NCI-H146 (cell line): ENCODE results near the gene CREB3L1.

Source experiments
- DNase-seq: peaks from one replicate; lab custom pipeline; 2025; lab: John Stamatoyannopoulos, UW

Gene CREB3L1

GRCh38 chr11:46327829-46328228, 50.4 kb downstream of the CREB3L1 start:
- no peak for DNase-seq

DNA sequence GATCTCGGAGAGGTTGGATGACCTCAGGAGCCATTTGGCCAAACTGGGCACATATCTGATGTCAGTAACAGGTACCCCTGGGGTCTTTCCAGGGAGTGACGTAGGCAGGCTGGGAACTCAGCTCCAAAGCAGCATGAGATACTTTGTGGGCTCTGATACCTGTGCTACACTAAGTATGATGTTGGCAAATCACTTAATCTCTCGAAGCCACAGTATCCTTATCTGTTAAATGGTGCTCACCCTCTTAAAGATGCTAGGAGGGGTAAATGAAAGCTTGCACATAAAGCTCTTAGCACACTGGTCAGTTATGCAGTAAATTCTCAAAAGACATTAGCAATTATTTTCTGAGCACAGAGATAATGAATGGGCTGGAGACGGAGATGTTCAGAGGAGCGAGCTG, 52.7 kb downstream of the CREB3L1 start:
- no peak for DNase-seq

DNA sequence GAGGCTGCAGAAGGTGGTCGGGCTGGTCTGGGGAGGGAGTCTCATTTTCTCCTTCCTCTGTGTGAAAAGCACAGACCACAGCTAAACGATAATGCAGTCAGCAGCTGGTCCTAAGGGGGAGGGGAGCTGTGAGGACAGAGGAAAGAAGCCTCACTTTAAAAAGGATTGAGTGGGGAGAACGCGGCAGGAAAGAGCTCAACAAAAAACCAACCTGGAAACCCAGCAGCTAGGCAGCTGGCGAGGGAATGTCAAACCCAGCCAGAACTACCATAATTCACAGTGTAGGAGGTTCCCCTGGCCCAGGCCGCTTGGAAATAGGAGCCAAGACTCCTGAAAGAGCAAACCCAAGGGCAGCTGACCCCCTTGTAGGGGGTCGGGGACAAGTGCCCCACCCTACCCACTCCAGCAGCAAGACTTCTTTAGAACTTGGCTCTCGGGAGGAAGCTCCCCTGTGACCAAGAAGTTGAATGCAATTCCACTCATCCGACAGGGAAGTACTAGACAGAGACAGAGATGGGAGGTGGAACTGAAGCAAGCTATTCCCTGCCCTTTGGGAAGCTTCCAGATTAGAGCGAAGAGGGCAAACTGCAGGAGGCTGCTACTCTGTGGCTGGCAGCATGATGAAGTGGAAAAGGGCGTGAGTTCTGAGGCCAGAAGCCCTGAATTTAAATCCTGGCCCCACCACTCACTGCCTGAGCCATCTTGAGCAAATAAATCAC, 53.3 kb downstream of the CREB3L1 start:
- peak; percentile 57 for DNase-seq

DNA sequence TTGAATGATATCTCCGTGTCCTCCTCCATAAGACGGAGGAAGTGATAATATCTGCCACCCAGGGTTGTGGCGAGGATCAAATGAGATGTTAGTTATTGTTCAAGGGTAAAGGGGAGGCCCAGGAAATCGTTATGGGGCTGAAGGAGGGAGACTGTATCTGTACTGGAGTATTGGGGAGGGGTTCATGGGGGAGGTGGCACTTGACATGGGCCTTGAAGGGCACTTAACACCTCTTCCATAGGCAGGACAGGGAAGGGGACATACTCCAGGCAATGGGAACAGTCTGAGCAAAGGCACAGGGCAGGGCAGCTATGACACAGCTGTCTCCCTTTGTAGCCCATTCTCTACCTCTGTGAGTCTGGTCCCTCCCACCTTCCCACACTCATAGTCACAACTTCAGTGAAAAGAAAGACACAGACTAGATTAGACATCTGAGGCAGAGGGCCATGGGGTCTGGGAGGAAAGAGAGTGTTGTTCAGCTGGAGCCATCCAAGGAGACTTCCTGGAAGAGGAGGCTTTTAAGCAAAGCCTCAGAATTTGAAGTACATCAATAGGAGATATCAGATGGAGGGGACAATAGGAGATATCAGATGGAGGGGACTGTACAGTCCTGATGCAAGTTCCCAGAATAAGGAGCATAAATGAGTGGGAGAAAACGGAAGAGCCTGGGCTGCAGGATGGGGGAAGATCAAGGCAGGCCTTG, 54.0 kb downstream of the CREB3L1 start:
- no peak for DNase-seq

GRCh38 chr11:46332093-46332567, 54.7 kb downstream of the CREB3L1 start:
- DNase-seq, result no peak

DNA sequence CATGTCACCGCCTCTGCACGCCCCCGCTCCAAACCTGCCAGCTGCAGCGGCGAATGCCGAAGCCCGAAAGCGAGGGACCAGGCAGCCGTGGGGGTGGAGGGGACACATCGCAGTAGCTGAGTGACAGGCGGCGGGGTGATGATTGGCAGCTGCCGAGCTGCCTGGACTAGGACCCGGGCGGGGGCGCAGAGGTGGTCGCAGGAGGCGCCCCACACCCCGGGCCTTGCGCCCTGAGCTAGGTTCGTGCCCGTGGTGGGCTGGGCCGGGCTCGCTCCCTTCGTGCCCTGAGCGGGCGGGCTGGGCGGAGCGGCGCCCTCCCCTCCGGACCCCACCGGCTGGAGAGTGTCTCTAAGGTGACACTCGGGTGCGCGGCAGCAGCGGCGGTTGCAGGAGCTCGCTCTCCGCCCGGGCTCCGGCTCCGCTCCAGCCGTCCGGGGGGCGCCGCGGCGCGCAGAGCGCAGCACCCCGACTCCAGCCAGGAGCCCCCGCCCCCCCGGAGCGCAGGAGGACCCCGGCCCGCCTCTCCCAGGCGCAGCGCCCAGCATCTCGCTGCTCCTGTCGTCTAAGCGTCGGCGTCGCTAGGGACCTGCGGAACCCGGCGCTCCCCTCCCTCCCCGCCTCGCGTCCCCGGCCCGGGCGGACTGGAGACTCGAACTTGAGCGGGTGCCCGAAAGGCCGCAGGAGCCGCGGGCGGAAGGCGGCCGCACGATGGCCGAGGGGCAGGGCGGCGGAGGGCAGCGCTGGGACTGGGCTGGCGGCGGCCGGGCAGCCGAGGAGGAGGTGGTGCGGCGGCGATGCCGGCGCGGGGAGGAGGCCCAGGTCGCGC, 55.3 kb downstream of the CREB3L1 start:
- DNase-seq, result peak; percentile 52

DNA sequence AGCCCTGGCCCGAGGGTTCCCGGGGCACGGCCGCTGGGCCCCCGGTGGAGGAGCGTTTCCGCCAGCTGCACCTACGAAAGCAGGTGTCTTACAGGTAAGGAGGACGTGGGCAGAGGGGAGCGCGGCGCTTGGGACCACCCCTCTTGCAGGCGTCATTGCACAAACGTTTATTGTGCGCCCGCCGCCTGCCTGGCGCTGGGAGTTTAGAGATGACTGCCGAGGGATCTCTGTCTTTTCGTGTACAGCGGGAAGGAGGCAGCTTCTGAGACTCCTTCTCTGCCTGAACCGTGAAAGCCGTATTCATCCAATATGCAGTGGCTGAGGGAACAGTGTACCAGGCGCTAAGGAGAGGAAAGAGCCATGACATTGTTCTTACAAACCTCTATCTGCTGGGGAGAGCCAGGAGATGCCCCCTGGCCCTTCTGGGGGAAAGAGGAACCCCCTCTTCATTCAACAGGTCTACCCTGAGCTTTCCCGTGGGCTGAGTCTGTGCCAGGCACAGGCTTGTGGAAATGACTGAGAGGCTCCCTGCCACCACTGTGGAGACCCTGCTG, 56.0 kb downstream of the CREB3L1 start:
- DNase-seq, result peak; percentile 72

- DNase-seq, result no peak
Observed at GRCh38 chr11:46334211-46334610, 56.7 kb downstream of the CREB3L1 start.

DNA sequence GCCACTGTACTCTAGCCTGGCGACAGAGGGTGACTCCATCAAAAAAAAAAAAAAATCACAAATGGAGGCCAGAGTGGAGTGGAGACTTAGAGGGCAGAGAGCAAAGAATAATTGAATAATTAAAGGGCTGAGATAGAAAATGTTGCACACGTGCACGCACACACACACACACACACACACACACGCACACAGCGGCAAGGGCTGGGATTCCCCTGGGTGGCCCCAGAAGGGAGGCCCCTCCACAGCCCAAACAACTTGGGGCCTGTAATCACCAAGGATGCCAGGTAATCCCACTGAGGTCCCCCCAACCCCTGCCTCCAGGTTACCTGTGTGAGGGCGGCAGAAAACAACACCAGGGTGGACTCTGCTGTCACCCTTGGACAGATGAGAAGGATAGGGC, 57.8 kb downstream of the CREB3L1 start:
- DNase-seq, result no peak

- DNase-seq, result no peak
Observed at GRCh38 chr11:46335890-46336562, 58.6 kb downstream of the CREB3L1 start.

- DNase-seq, result no peak
Observed at GRCh38 chr11:46336563-46337180, 59.2 kb downstream of the CREB3L1 start.

DNA sequence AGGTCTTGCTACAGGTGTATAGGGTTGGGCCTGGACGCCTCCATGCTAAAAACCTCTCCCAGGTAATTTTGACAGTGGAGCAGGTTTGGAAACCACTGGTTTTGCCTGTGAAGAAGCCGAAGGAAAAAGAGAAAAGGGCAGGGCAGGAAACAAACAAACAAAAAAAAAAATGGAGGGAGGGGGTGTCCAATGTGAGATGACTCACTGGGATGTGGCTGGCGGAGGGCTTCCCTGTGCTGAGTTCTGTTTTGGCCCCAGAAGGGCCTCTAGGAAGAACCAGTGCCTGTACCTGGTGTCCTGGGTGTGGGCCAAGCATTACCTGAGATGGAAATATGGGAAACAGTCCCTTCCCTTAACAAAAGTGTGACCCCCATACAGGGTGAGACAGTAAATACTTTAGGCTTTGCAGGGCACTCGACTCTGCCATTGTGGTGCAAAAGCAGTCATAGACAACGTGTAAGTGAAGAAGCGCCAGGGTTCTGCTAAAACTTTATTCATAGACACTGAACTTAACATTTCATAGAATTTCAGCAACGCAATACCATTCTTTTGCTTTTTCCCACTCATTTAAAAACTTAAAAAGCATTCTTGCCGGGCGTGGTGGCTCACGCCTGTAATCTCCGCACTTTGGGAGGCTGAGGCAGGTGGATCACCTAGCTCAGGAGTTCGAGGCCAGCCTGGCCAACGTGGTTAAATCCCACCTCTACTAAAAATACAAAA, 60.3 kb downstream of the CREB3L1 start:
- no peak for DNase-seq

- DNase-seq, result no peak
Observed at GRCh38 chr11:46338636-46338987, 61.1 kb downstream of the CREB3L1 start.

- DNase-seq, result peak; percentile 98
Observed at GRCh38 chr11:46338988-46339666, 61.7 kb downstream of the CREB3L1 start.

DNA sequence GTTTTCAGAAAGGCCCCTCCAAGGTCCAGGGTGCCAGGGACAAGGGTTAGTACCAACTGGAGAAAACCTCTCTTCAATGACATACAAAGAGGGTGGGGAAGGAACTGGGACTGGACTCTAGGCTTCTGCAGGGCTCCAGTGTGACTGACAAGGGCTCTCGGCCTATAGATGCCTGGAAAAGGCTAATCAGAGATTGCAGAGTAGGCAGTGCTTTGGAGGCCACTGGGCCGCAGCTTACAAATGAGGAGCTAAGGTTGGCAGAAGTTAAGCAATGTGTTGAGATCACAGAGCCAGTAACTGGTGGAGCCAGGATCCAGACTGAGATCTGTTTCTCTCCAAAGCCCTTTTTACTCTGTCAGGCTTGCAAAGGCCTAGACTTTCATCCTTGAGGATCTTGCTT, 62.4 kb downstream of the CREB3L1 start:
- DNase-seq, result peak; percentile 12

GRCh38 chr11:46341454-46341853, 64.0 kb downstream of the CREB3L1 start:
- DNase-seq, result no peak

DNA sequence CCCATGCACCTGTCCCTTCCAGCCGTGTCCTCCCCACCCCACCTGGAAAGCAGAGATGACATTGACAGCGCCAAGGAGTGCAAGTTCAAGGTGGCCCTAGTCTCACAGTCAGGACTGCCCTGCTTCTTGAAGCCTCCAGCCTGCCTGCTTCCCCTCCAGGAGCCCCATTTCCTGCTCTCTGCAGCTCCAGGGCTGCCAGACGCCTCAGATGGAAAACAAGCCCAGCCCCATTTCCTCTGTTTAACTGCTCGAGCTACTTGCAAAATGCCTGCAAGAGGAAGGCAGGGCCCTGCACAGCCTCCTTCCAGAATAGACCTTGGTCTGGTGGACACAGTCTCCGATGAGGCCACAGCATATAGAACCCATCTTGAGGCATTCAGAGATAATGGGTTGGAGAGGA, 64.8 kb downstream of the CREB3L1 start:
- no peak for DNase-seq

DNA sequence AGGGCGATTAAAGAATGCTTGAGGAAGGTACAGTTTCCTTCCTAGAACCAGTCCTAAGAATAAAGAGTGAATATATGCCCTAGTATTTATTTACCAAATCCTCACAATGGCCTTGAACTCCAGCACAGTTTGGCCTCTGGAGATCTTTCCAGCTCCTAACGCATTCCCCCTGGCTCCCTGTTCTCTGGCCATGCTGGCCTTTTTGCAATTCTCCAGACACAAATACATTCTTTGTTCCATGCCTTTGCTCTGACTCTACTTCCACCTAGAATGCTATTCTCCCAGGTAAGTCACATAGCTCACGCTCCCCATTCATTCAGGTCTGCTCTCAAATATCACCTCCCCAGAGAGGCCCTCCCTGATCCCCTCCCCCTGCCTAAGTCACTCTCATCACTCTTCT, 66.1 kb downstream of the CREB3L1 start:
- no peak for DNase-seq

DNA sequence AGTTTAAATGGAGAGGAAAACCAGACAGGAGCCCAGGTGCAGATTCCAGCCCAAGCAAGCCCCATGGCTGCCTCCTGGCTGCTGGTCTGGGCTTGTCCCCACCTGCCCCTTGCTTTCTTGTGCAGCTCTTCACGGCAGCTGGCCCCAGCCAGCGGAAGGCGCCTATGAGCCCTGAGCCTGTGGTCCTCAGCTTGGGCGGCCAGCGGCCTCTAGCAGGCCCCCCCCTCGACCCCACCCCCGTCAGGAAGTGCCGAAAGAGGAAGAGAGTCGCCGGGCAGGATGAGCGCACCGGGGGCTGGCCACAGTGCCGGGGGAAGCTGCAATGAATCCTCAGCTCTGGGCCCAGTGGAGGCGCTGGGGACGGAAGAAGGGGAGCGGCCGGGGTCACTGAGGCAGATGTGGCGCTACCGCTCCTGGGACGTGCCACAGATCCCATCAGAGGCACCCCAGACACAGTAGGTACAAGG, 67.7 kb downstream of the CREB3L1 start:
- DNase-seq, result peak; percentile 62

- no peak for DNase-seq
Observed at GRCh38 chr11:46345881-46346484, 68.5 kb downstream of the CREB3L1 start.
